GM10248 (cell line): ENCODE results near the gene AVPR2.

ENCODE experiments used
- CTCF ChIA-PET: fragments of 300-600 bp; sonication (Branson Sonifier 250); formaldehyde crosslinking; extraction: SDS; loops from one replicate; lab custom pipeline; 2021; ENCODE audit warnings: antibody characterized with exemption; lab: Yijun Ruan, JAX
- POLR2A ChIA-PET: fragments of 350-650 bp; sonication (Branson Sonifier 250); formaldehyde crosslinking; extraction: SDS; loops from one replicate; lab custom pipeline; 2020; ENCODE audit warnings: antibody characterized with exemption; lab: Yijun Ruan, JAX
- DNase-seq: peaks from one replicate; pipeline ENCODE4 v3.0.0; 2012; ENCODE audit errors: extremely low spot score
- CTCF ChIP-seq: IDR thresholded peaks from 2 replicates; pipeline ENCODE4 v1.5.1; 2012; ENCODE audit warnings: mild to moderate bottlenecking, low read depth; ENCODE audit errors: extremely low read depth, missing control alignments, control extremely low read depth

AVPR2 gene

GRCh38 chrX:153909980-153910360 is 5.5 kb downstream of the AVPR2 start:
- no peak for TF ChIP-seq CTCF
- CTCF ChIA-PET: interaction anchor here (1.1 to 3.6 kb wide), 2 partner anchors 13 to 35 kb away, joined by 3 to 26 read pairs; partner anchors contain the start of gene RENBP
- POLR2A ChIA-PET: no interaction called here
- DNase-seq: no peak

DNA sequence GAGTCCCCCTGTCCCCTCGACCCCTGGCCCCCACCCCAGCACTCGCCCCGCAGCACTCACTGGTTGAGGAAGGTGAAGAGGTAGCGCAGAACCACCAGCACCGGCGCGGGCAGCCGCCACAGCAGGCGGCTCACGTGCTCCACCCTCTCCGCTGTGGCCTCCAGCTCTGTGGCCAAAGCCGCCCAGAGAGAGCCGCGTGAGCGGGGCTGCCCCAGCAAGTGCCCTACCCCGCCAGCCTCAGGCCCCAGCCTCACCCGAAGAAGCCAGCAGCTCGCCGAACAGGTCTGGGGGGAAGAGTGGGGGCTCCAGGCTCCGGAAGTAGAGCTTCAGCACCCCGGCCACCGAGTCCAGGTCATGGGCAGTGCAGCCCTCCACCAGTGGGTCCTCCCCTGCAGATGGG is 6.0 kb downstream of the AVPR2 start:
- no peak for TF ChIP-seq CTCF
- DNase-seq: no peak
- ChIA-PET POLR2A (interaction anchor here (0.6 kb wide), 1 partner anchor 47 kb away, joined by 5 read pairs; no protein-coding TSS in a partner anchor), CTCF (interaction anchor here (1.1 to 3.6 kb wide), 2 partner anchors 12 to 34 kb away, joined by 3 to 26 read pairs; partner anchors contain the start of gene RENBP)

GRCh38 chrX:153911798-153912197 is 7.3 kb downstream of the AVPR2 start:
- TF ChIP-seq CTCF: no peak
- no peak for DNase-seq
- CTCF ChIA-PET: interaction anchor here (3.6 kb wide), 1 partner anchor 11 kb away, joined by 26 read pairs; no protein-coding TSS in a partner anchor
- POLR2A ChIA-PET: no interaction called here

DNA sequence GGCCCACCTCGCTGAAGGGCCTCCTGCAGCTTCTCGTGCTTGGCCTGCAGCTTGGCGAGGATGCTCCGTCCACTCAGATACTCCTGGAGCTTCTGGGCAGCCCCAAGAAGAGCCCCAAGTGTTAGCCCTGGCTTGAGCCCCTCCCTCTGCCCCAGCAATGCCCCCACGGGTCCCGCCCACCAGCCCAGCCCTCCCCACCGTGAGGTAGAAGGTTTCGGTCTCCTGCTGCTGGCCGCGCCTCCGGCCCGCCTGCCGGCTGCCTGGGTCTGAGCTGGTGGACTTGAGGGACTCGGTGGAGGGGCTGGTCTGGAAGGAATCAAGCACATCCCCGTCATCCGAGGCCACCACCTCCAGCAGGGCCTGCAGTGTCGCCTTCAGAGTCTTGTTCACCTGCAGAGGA is 8.7 kb downstream of the AVPR2 start:
- CTCF ChIA-PET: interaction anchor here (1.6 kb wide), 1 partner anchor 10 kb away, joined by 5 read pairs; no protein-coding TSS in a partner anchor
- POLR2A ChIA-PET: no interaction called here
- no peak for DNase-seq
- TF ChIP-seq CTCF: no peak

DNA sequence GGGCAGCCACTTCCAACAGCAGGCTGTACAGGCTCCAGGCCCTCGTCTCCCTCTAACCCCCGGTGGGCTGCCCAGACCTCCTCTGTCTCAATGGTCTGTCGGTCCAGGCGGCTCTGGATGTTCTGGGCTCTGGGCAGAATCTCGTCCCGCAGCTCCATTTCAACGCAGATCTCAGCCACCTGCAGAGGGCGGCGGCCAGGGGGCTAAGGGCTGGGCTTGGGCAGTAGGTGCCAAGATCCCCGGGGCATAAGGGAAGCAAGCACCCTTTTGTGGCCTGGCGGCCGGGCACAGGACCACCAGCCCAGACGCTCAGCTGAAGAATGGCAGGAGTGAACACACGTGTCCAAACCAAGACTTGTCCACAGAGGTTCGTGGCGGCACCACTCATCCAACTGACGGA is 9.2 kb downstream of the AVPR2 start:
- TF ChIP-seq CTCF: no peak
- DNase-seq: no peak
- POLR2A ChIA-PET: no interaction called here
- CTCF ChIA-PET: interaction anchor here (1.6 kb wide), 1 partner anchor 9 kb away, joined by 5 read pairs; no protein-coding TSS in a partner anchor

DNA sequence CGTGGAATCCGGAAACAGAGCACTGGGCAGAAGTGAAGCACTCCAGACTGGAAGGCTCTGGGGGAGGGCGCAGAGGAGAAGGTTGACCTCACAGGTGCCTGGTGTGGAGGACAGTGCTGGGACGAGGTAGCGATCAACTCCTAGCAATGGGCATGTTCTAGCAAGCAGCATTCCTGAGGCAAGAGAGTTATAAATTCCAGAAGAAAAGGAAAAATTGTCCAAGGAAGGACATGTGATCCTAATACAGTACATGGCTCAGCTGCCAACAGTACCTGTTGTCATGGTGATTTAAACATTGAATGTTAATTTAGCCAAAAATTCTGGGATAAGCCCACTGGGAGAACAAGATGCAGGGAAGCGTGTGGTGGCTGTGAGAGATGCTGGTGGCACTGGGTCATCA is 13.4 kb downstream of the AVPR2 start:
- POLR2A ChIA-PET: no interaction called here
- TF ChIP-seq CTCF: no peak
- CTCF ChIA-PET: interaction anchor here (1.2 kb wide), 1 partner anchor 11 kb away, joined by 4 read pairs; no protein-coding TSS in a partner anchor
- DNase-seq: no peak
